ENCODE data around the gene SLC16A2. TPM values are rescaled to one million over a fixed set of nuclear protein-coding genes. Genes with fewer than 3 reads are reported as not detected.

SLC16A2 gene
- polyA plus RNA-seq, 1 of the 3 experiments (the other 2 are of a cell fraction) = 10.9 TPM

- Histone ChIP-seq H3K36me3 (replicated peaks in 1 of 2; ENCODE audit: control insufficient read depth in 1 of 2, insufficient read depth in 2 of 2, low read length in 1 of 2) (no peaks in the 10 kb centered on the region), H3K27me3 (ENCODE audit: insufficient read depth) (no peaks in the 10 kb centered on the region), H3K9ac (no peak overlapping the region), H4K20me1 (ENCODE audit: insufficient read depth) (no peaks in the 10 kb centered on the region), H3F3A (replicated peaks; ENCODE audit: insufficient read depth) (peaks cover 4% of the 10 kb centered on the region), H3K9me3 (no peaks in the 10 kb centered on the region), H3K4me3 (ENCODE audit: low read depth in 2 of 2, low read length in 1 of 2) (no peak overlapping the region), H3K79me2 (ENCODE audit: insufficient read depth) (no peaks in the 10 kb centered on the region), H2AFZ (ENCODE audit: low read depth) (no peak overlapping the region), H3K27ac (ENCODE audit: low read depth in 2 of 2, low read length in 1 of 2) (no peak overlapping the region), H3K9me2 (no peaks in the 10 kb centered on the region), H3K4me2 (no peak overlapping the region), H3K4me1 (ENCODE audit: control insufficient read depth in 1 of 2, insufficient read depth in 2 of 2, low read depth in 1 of 2, low read length in 1 of 2) (no peaks in the 10 kb centered on the region; a peak in 1 of 4 replicates)
- TF ChIP-seq TAF1 (IDR thresholded peaks at IDR 0.05; ENCODE audit: borderline replicate concordance, low read depth, low read length) (no peak), USF2 (IDR thresholded peaks at IDR 0.05; ENCODE audit: borderline replicate concordance, low read depth, low read length) (no peak), RAD21 (IDR thresholded peaks at IDR 0.05; ENCODE audit: low read length) (no peak), NFIC (IDR thresholded peaks at IDR 0.05; ENCODE audit: borderline replicate concordance) (no peak), ELF1 (IDR thresholded peaks at IDR 0.05) (no peak), ZBTB33 (IDR thresholded peaks at IDR 0.05; ENCODE audit: borderline replicate concordance, low read depth) (no peak), EP300 (IDR thresholded peaks at IDR 0.05; ENCODE audit: borderline replicate concordance in 1 of 2, low read depth in 1 of 2, low read length in 1 of 2) (no peak), CHD2 (IDR thresholded peaks at IDR 0.05; ENCODE audit: low read length, partially characterized antibody) (no peak), RCOR1 (IDR thresholded peaks at IDR 0.05; ENCODE audit: low read length) (no peak), EZH2phosphoT487 (IDR thresholded peaks at IDR 0.05; ENCODE audit: borderline replicate concordance, low read depth) (no peak), JUND (IDR thresholded peaks at IDR 0.05) (no peak), SIN3A (IDR thresholded peaks at IDR 0.05; ENCODE audit: borderline replicate concordance, low read depth, low read length) (no peak), IRF3 (IDR thresholded peaks at IDR 0.05; ENCODE audit: low read depth, low read length) (no peak), MEF2A (IDR thresholded peaks at IDR 0.05; ENCODE audit: borderline replicate concordance, low read depth) (no peak), FOSL2 (IDR thresholded peaks at IDR 0.05; ENCODE audit: borderline replicate concordance, low read depth) (no peak), RFX5 (IDR thresholded peaks at IDR 0.05; ENCODE audit: low read length) (no peak)
- DNase-seq = no peak
- ChIA-PET CTCF (interaction anchor here (1.1 to 3.6 kb wide), 3 partner anchors 11 to 165 kb away, joined by 4 to 20 read pairs (median 7); no protein-coding TSS in a partner anchor), POLR2A (no interaction called here)
- WGBS (ENCODE audit: low lambda C conversion rate) = 20% methylated on average over 1 of the region's 1 CpG
Measured at GRCh38 chrX:74546984-74547383, 125.7 kb downstream of the SLC16A2 start.
